ENCODE measurements around the gene CHID1.

Gene CHID1

DNA sequence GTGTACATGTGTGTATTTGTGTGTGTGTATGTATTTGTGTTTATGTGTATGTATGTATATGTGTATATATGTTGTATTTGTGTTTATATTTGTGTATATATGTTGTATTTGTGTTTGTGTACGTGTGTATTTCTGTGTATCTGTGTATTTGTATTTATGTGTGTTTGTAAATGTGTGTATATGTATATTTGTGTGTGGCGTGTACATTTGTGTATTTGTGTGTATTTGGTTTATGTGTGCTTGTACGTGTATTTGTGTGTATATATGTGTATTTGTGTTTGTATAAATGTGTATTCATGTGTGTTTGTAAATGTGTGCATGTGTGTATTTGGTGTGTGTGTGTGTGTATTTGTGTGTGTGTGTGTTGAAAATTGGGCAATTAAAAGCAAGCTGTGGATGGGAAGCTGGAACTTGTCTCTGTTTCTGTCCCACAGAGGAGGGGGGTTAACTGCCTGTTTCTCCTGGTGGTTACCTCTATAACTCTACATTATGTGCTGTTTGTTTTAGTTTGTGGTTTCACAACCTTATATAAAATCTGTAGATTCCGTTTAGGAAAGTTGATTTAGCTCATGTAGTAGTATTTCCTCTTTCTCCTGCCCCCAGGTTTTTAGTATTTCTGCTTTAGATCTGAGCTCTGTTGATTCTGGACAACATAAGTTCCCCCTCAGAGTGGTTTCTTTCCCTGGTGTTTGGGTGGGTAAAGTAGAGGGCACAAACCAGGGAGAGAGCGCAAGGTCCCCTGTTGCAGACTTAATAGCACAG lies 44.0 kb upstream of the CHID1 start:
- in situ Hi-C loops (cut with MboI; ENCODE audit: low pct_unique_long_range_greater_than_20kb, low sequenced_read_pairs, unreplicated experiment), result no loop called here
- TF ChIP-seq CTCF (IDR thresholded peaks at IDR 0.05; ENCODE audit: extremely low read depth, insufficient read depth, missing control alignments), result no peak
- DNase-seq (ENCODE audit: low spot score), result no peak

GRCh38 chr11:953512-953911 lies 42.9 kb upstream of the CHID1 start:
- TF ChIP-seq CTCF (IDR thresholded peaks at IDR 0.05; ENCODE audit: extremely low read depth, insufficient read depth, missing control alignments), result no peak
- in situ Hi-C loops (cut with MboI; ENCODE audit: low pct_unique_long_range_greater_than_20kb, low sequenced_read_pairs, unreplicated experiment), result no loop called here
- no peak for DNase-seq (ENCODE audit: low spot score)

DNA sequence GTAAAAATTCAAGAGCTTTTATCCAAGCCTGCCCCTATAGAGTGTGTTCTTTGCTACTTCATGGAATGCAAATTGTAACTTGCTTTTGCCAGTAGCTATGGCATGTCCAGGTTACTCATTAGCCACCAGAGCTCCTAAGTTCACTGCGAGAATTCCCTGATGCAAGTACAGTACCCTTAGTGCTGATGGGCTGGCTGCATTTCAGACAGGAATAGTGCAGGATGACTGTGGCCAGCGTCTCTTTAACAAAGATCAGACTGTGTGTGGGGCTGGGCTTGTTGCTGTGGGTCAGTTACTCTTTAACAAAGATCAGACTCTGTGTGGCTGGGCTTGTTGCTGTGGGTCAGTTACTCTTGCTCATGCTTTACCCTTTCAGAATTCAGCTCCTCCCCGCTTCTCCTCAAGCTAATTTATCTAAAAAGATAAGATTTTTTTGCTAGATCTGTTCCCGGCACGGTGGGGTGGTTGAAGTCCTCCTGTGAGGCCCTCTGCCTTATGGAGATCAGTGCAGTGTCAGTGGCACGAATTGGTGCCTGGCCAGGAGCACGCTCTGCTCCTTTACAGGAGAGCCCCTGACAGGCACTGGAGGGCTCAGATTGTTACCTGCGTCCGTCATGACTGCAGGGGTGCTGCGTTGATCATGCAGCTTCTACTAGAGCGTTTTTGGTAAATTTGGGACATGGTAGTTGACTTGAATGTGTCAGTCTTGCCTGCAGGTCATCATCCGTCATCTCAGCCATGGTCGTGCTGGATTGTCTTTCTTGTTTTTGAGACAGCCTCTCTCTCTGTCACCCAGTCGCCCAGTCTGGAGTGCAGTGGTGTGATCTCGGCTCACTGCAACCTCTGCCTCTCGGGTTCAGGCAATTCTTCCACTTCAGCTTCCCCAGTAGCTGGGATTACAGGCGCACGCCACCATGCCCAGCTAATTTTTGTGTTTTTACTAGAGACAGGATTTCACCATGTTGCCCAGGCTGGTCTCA lies 42.1 kb upstream of the CHID1 start:
- in situ Hi-C loops (cut with MboI; ENCODE audit: low pct_unique_long_range_greater_than_20kb, low sequenced_read_pairs, unreplicated experiment), result no loop called here
- DNase-seq (ENCODE audit: low spot score), result no peak
- no peak for TF ChIP-seq CTCF (IDR thresholded peaks at IDR 0.05; ENCODE audit: extremely low read depth, insufficient read depth, missing control alignments)

GRCh38 chr11:951507-951906 lies 40.9 kb upstream of the CHID1 start:
- TF ChIP-seq CTCF (IDR thresholded peaks at IDR 0.05; ENCODE audit: extremely low read depth, insufficient read depth, missing control alignments), result no peak
- DNase-seq (ENCODE audit: low spot score), result no peak
- in situ Hi-C loops (cut with MboI; ENCODE audit: low pct_unique_long_range_greater_than_20kb, low sequenced_read_pairs, unreplicated experiment), result no loop called here

GRCh38 chr11:947744-948143 lies 37.1 kb upstream of the CHID1 start:
- in situ Hi-C loops (cut with MboI; ENCODE audit: low pct_unique_long_range_greater_than_20kb, low sequenced_read_pairs, unreplicated experiment), result no loop called here
- no peak for TF ChIP-seq CTCF (IDR thresholded peaks at IDR 0.05; ENCODE audit: extremely low read depth, insufficient read depth, missing control alignments)
- no peak for DNase-seq (ENCODE audit: low spot score)

GRCh38 chr11:945986-946385 lies 35.4 kb upstream of the CHID1 start:
- TF ChIP-seq CTCF (IDR thresholded peaks at IDR 0.05; ENCODE audit: extremely low read depth, insufficient read depth, missing control alignments), result no peak
- in situ Hi-C loops (cut with MboI; ENCODE audit: low pct_unique_long_range_greater_than_20kb, low sequenced_read_pairs, unreplicated experiment), result no loop called here
- DNase-seq (ENCODE audit: low spot score), result no peak

Measured in GM13977 (cell line).